ENCODE measurements around the gene YTHDC1.
"Not testable (repeated sequence)": the region's sequence is repeated elsewhere in the genome, so short reads cannot be mapped to it uniquely, and the experiment has no call there.

The YTHDC1 gene

GRCh38 chr4:68287704-68288392, 62.0 kb downstream of the YTHDC1 start:
- DNase-seq = no peak

GRCh38 chr4:68283714-68284113, 66.2 kb downstream of the YTHDC1 start:
- no peak for DNase-seq

- no peak for DNase-seq
These were observed 66.8 kb downstream of the YTHDC1 start for GRCh38 chr4:68283095-68283494.

- DNase-seq = not testable (repeated sequence)
These were observed 67.8 kb downstream of the YTHDC1 start for GRCh38 chr4:68281796-68282740.

- DNase-seq = no peak
These were observed 71.9 kb downstream of the YTHDC1 start for GRCh38 chr4:68278029-68278428.

- DNase-seq = no peak
These were observed 72.3 kb downstream of the YTHDC1 start for GRCh38 chr4:68277627-68278026.

- no peak for DNase-seq
These were observed 77.0 kb downstream of the YTHDC1 start for GRCh38 chr4:68272860-68273259.

- no peak for DNase-seq
These were observed 77.5 kb downstream of the YTHDC1 start for GRCh38 chr4:68272380-68272779.

- peak; percentile 33 for DNase-seq
These were observed 78.0 kb downstream of the YTHDC1 start for GRCh38 chr4:68271851-68272357.

- no peak for DNase-seq
These were observed 82.4 kb downstream of the YTHDC1 start for GRCh38 chr4:68267433-68267944.

GRCh38 chr4:68264875-68265565, 84.9 kb downstream of the YTHDC1 start:
- DNase-seq = no peak
